IMR-90 (cell line): ENCODE data around the gene DENND1A. TPM values are rescaled to one million over a fixed set of nuclear protein-coding genes. Genes with fewer than 3 reads are reported as not detected.

Source experiments
- ATAC-seq: fragments of 200-7000 bp; cut with Tn5 transposase; 2 replicates; pipeline ENCODE4 v1.9.1; 2020; ENCODE audit warnings: low read depth, mild to moderate bottlenecking, moderate library complexity
- BruUV-seq: library from RNA; stranded (reverse); fragments of 400-500 nt; replicated peaks from 2 replicates; lab custom pipeline; 2021; lab: Mats Ljungman, UMichigan
- CTCF ChIA-PET: fragments of 300-600 bp; formaldehyde crosslinking; extraction: SDS; loops from one replicate; lab custom pipeline; 2021; ENCODE audit warnings: antibody characterized with exemption; lab: Yijun Ruan, JAX
- POLR2A ChIA-PET: fragments of 300-600 bp; sonication (Branson Sonifier 250); formaldehyde crosslinking; loops from one replicate; lab custom pipeline; 2022; ENCODE audit warnings: antibody characterized with exemption; ENCODE audit not compliant: unreplicated experiment; lab: Charles Lee
- DNase-seq: peaks from one replicate; pipeline ENCODE4 v3.0.0; 2013
- H2AFZ ChIP-seq: replicated peaks from 2 replicates; pipeline ENCODE3; 2013; ENCODE audit warnings: low read length, mild to moderate bottlenecking; ENCODE audit not compliant: poor library complexity
- H2AK5ac ChIP-seq: 2 replicates; pipeline ENCODE4 v1.6.1; 2013; ENCODE audit warnings: low read depth, low read length, inconsistent platforms
- H2AK9ac ChIP-seq: replicated peaks from 2 replicates; pipeline ENCODE3; 2013; ENCODE audit warnings: mild to moderate bottlenecking, low read depth, low read length, moderate library complexity; ENCODE audit not compliant: poor library complexity
- H2BK120ac ChIP-seq: 2 replicates; pipeline ENCODE4 v1.6.1; 2013; ENCODE audit warnings: low read depth, low read length, inconsistent platforms
- H2BK15ac ChIP-seq: 3 replicates; pipeline ENCODE4 v1.6.1; 2013; ENCODE audit warnings: low read depth, low read length, inconsistent platforms
- H2BK20ac ChIP-seq: 2 replicates; pipeline ENCODE4 v1.6.1; 2013; ENCODE audit warnings: low read depth, mild to moderate bottlenecking, inconsistent platforms, low read length, moderate library complexity
- H2BK5ac ChIP-seq: 2 replicates; pipeline ENCODE4 v1.6.1; 2013; ENCODE audit warnings: mild to moderate bottlenecking, low read depth, low read length, inconsistent platforms; ENCODE audit not compliant: poor library complexity, severe bottlenecking
- H3K14ac ChIP-seq: replicated peaks from 2 replicates; pipeline ENCODE4 v1.6.1; 2013; ENCODE audit warnings: low read depth, low read length, inconsistent platforms
- H3K18ac ChIP-seq: 2 replicates; pipeline ENCODE4 v1.6.1; 2013; ENCODE audit warnings: low read depth, low read length, control low read depth
- H3K23ac ChIP-seq: 2 replicates; pipeline ENCODE4 v1.6.1; 2013; ENCODE audit warnings: low read depth, low read length, inconsistent platforms
- H3K27ac ChIP-seq: 2 replicates; pipeline ENCODE4 v1.5.1; 2013; ENCODE audit warnings: mild to moderate bottlenecking, control low read depth, low read length; ENCODE audit not compliant: insufficient read depth
- H3K27me3 ChIP-seq: 2 replicates; pipeline ENCODE4 v1.6.1; 2013; ENCODE audit warnings: low read length; ENCODE audit not compliant: control insufficient read depth, insufficient read depth
- H3K36me3 ChIP-seq: 2 replicates; pipeline ENCODE4 v1.6.1; 2013; ENCODE audit warnings: low read length, mixed read lengths; ENCODE audit not compliant: control insufficient read depth, insufficient read depth
- H3K4ac ChIP-seq: 2 replicates; pipeline ENCODE4 v1.6.1; 2013; ENCODE audit warnings: low read depth, low read length, inconsistent platforms
- H3K4me1 ChIP-seq: 2 replicates; pipeline ENCODE4 v1.6.1; 2013; ENCODE audit warnings: low read length, mixed read lengths; ENCODE audit not compliant: control insufficient read depth, insufficient read depth
- H3K4me2 ChIP-seq: 2 replicates; pipeline ENCODE4 v1.6.1; 2013; ENCODE audit warnings: low read depth, mild to moderate bottlenecking, control low read depth, low read length, moderate library complexity
- H3K4me3 ChIP-seq: 2 replicates; pipeline ENCODE4 v1.5.1; 2013; ENCODE audit warnings: low read depth, mild to moderate bottlenecking, control low read depth, low read length, moderate library complexity; ENCODE audit not compliant: insufficient read depth
- H3K56ac ChIP-seq: 2 replicates; pipeline ENCODE4 v1.6.1; 2013; ENCODE audit warnings: low read length, inconsistent platforms; ENCODE audit not compliant: insufficient read depth; ENCODE audit errors: extremely low read depth
- H3K79me1 ChIP-seq, 2 experiments: 2 replicates each; pipeline ENCODE4 v1.6.1; 2013; ENCODE audit warnings: low read length in 2 of 2, inconsistent platforms in 1 of 2, low read depth in 1 of 2
- H3K9ac ChIP-seq: 2 replicates; pipeline ENCODE4 v1.6.1; 2013; ENCODE audit warnings: low read depth, low read length, control low read depth
- H3K9me1 ChIP-seq: 2 replicates; pipeline ENCODE4 v1.6.1; 2013; ENCODE audit warnings: low read length, inconsistent platforms; ENCODE audit not compliant: insufficient read depth
- H3K9me3 ChIP-seq: 2 replicates; pipeline ENCODE4 v1.6.1; 2013; ENCODE audit warnings: low read length; ENCODE audit not compliant: control insufficient read depth, insufficient read depth
- H4K20me1 ChIP-seq: 2 replicates; pipeline ENCODE4 v1.6.1; 2013; ENCODE audit warnings: low read length, inconsistent platforms; ENCODE audit not compliant: insufficient read depth
- H4K5ac ChIP-seq: 2 replicates; pipeline ENCODE4 v1.6.1; 2013; ENCODE audit warnings: mild to moderate bottlenecking, low read depth, low read length, control low read depth
- H4K8ac ChIP-seq, 2 experiments: 2 replicates each; pipeline ENCODE4 v1.6.1; 2013; ENCODE audit warnings: low read depth in 2 of 2, low read length in 2 of 2, control low read depth in 1 of 2, inconsistent platforms in 1 of 2
- H4K91ac ChIP-seq: 2 replicates; pipeline ENCODE4 v1.6.1; 2013; ENCODE audit warnings: low read depth, low read length, inconsistent platforms; ENCODE audit not compliant: insufficient read depth
- BHLHE40 ChIP-seq: fragments of 150-350 bp; IDR thresholded peaks from 2 replicates; pipeline ENCODE4 v1.6.1; 2016; ENCODE audit warnings: mild to moderate bottlenecking, low read depth, low read length
- CEBPB ChIP-seq: IDR thresholded peaks from 2 replicates; pipeline ENCODE4 v1.6.1; 2012; ENCODE audit warnings: low read depth, low read length, improper control_type of control experiment
- CHD1 ChIP-seq: IDR thresholded peaks from 2 replicates; pipeline ENCODE4 v1.6.1; 2012; ENCODE audit warnings: low read depth, low read length, improper control_type of control experiment
- CTCF ChIP-seq: conservative IDR thresholded peaks from 2 replicates; pipeline ENCODE4 v1.5.1; 2012; ENCODE audit warnings: mild to moderate bottlenecking, low read depth, low read length, improper control_type of control experiment
- ELK1 ChIP-seq: fragments of 150-350 bp; IDR thresholded peaks from 2 replicates; pipeline ENCODE4 v1.6.1; 2016; ENCODE audit warnings: low read depth, mild to moderate bottlenecking, low read length, moderate library complexity, borderline replicate concordance
- FOS ChIP-seq: fragments of 150-350 bp; IDR thresholded peaks from 2 replicates; pipeline ENCODE4 v1.6.1; 2016; ENCODE audit warnings: low read depth, low read length
- MAFK ChIP-seq: IDR thresholded peaks from 2 replicates; pipeline ENCODE4 v1.6.1; 2012; ENCODE audit warnings: low read depth, low read length, improper control_type of control experiment
- MAZ ChIP-seq: IDR thresholded peaks from 2 replicates; pipeline ENCODE4 v1.6.1; 2012; ENCODE audit warnings: low read depth, mild to moderate bottlenecking, low read length, improper control_type of control experiment, moderate library complexity, borderline replicate concordance
- MXI1 ChIP-seq: IDR thresholded peaks from 2 replicates; pipeline ENCODE4 v1.6.1; 2012; ENCODE audit warnings: low read depth, mild to moderate bottlenecking, low read length, moderate library complexity, borderline replicate concordance
- NFE2L2 ChIP-seq: fragments of 150-350 bp; IDR thresholded peaks from 2 replicates; pipeline ENCODE4 v1.6.1; 2016; ENCODE audit warnings: low read depth, mild to moderate bottlenecking, low read length
- POLR2A ChIP-seq: IDR thresholded peaks from 2 replicates; pipeline ENCODE4 v1.6.1; 2012; ENCODE audit warnings: mild to moderate bottlenecking, low read depth, low read length
- RAD21 ChIP-seq: IDR thresholded peaks from 2 replicates; pipeline ENCODE4 v1.6.1; 2012; ENCODE audit warnings: low read length, improper control_type of control experiment
- RCOR1 ChIP-seq: IDR thresholded peaks from 2 replicates; pipeline ENCODE4 v1.6.1; 2012; ENCODE audit warnings: mild to moderate bottlenecking, low read length, improper control_type of control experiment; ENCODE audit not compliant: insufficient replicate concordance
- RFX5 ChIP-seq: IDR thresholded peaks from 2 replicates; pipeline ENCODE4 v1.8.0; 2012; ENCODE audit warnings: low read depth, mild to moderate bottlenecking, low read length, moderate library complexity
- SMC3 ChIP-seq: fragments of 150-350 bp; IDR thresholded peaks from 2 replicates; pipeline ENCODE4 v1.6.1; 2016; ENCODE audit warnings: low read depth, mild to moderate bottlenecking, antibody characterized with exemption, low read length, moderate library complexity
- USF2 ChIP-seq: fragments of 150-350 bp; IDR thresholded peaks from 2 replicates; pipeline ENCODE4 v1.6.1; 2017; ENCODE audit warnings: mild to moderate bottlenecking, antibody characterized with exemption, low read length, low read depth
- WGBS, 2 experiments: methylation state at CpG; one replicate each; pipeline versions ENCODE4 v1.1.5 to v1.1.7; 2013; ENCODE audit warnings: missing lambda C conversion rate in 2 of 2; ENCODE audit not compliant: insufficient read length in 1 of 2; ENCODE audit errors: extremely low coverage in 2 of 2; 5-methylcytosine and 5-hydroxymethylcytosine counted together
- dilution Hi-C: fragments of 300-500 bp; cut with HindIII; formaldehyde crosslinking; loops from one replicate; pipeline ENCODE4 v1.14.3; 2018; ENCODE audit warnings: low sequenced_read_pairs; ENCODE audit not compliant: unreplicated experiment
- in situ Hi-C: fragments of 300-500 bp; cut with MboI; formaldehyde crosslinking; loops from 3 replicates; pipeline ENCODE4 v1.14.3; 2019; ENCODE audit warnings: low sequenced_read_pairs, inconsistent platforms, mixed read lengths
- intact Hi-C: fragments of 100-400 bp; cut with micrococcal nuclease; formaldehyde crosslinking; loops from 2 replicates; pipeline ENCODE4 v1.10.0; 2022
- polyA plus RNA-seq, 3 experiments: library from polyadenylated mRNA; depleted of rRNA; stranded (reverse); fragments of >200 nt; gene quantifications; 2 replicates each; pipeline ENCODE4 v1.2.3, GENCODE V29; 2012; ENCODE audit warnings: low replicate concordance in 1 of 3
- total RNA-seq: library from RNA; depleted of rRNA; stranded (reverse); fragments of >200 nt; gene quantifications from 2 replicates; pipeline ENCODE4 v1.2.3, GENCODE V29; 2012

Gene DENND1A
- total and polyA plus RNA-seq, 2 of the 4 experiments (the other 2 are of a cell fraction) = 21.4 to 27.6 TPM

- Histone ChIP-seq H2AFZ (no peak overlapping the region), H3K4ac (no peak overlapping the region), H2AK9ac (no peak overlapping the region), H4K91ac (no peak overlapping the region), H3K9me3 (no peaks in the 10 kb centered on the region), H3K27me3 (no peaks in the 10 kb centered on the region), H3K4me3 (no peak overlapping the region), H3K27ac (no peak overlapping the region), H2AK5ac (no peak overlapping the region), H3K4me1 (peaks cover 4% of the 10 kb centered on the region), H3K4me2 (no peak overlapping the region), H2BK15ac (no peak overlapping the region), H2BK120ac (no peak overlapping the region), H3K18ac (no peak overlapping the region), H2BK5ac (no peak overlapping the region), H3K56ac (no peak overlapping the region), H3K9me1 (peaks cover 7% of the 10 kb centered on the region; the same call in 1 of the 2 replicates), H3K23ac (no peak overlapping the region), H3K36me3 (0 out of 2 replicates have a peak, but pooled peaks cover 1% of the 10 kb centered on the region), H3K9ac (no peak overlapping the region), H2BK20ac (no peak overlapping the region), H3K14ac (no peak overlapping the region), H4K5ac (no peak overlapping the region), H4K20me1 (no peaks in the 10 kb centered on the region), H4K8ac (no peak overlapping the region), H3K79me1 (no peaks in the 10 kb centered on the region)
- intact Hi-C loops = no loop called here
- dilution Hi-C loops = no loop called here
- ChIA-PET CTCF (no interaction called here), POLR2A (no interaction called here)
- ATAC-seq (no peak), DNase-seq (no peak)
- no CpG with 5 or more reads among the region's 4 CpGs for WGBS, 2 experiments
- in situ Hi-C loops = no loop called here
- BruUV-seq = no TSS peak
- no peak for TF ChIP-seq NFE2L2
- TF ChIP-seq MAFK = no peak
- no peak for TF ChIP-seq BHLHE40
- no peak for TF ChIP-seq SMC3
- TF ChIP-seq FOS = no peak
- no peak for TF ChIP-seq CHD1
- TF ChIP-seq RAD21 = no peak
- no peak for TF ChIP-seq MAZ
- TF ChIP-seq USF2 = no peak
- no peak for TF ChIP-seq POLR2A
- no peak for TF ChIP-seq CTCF
- no peak for TF ChIP-seq ELK1
- TF ChIP-seq RCOR1 = no peak
- no peak for TF ChIP-seq MXI1
- no peak for TF ChIP-seq CEBPB
- no peak for TF ChIP-seq RFX5
Measured at GRCh38 chr9:123756484-123757106, 173.3 kb downstream of the DENND1A start.
